GM23338 (cell line): ENCODE results near the gene AP1S3. TPM values are rescaled to one million over a fixed set of nuclear protein-coding genes. Genes with fewer than 3 reads are reported as not detected.
A peak's percentile ranks its signal among the peaks of the same experiment; 100 is the strongest.

Source experiments
- ATAC-seq: fragments of 200-7000 bp; cut with Tn5 transposase; 3 replicates; pipeline ENCODE4 v1.9.1; 2020
- DNase-seq: peaks from one replicate; pipeline ENCODE4 v3.0.0-alpha.2; 2015; ENCODE audit warnings: low spot score
- H2AFZ ChIP-seq: fragments of 200-600 bp; sonication (generic); 2 replicates; pipeline ENCODE4 v1.8.0; 2016; ENCODE audit warnings: antibody characterized with exemption, mild to moderate bottlenecking, moderate library complexity
- H3F3A ChIP-seq: fragments of 200-600 bp; sonication (generic); replicated peaks from 2 replicates; pipeline ENCODE4 v1.8.0; 2017; ENCODE audit warnings: antibody characterized with exemption, mixed run types, low read depth
- H3K27ac ChIP-seq: fragments of 200-600 bp; sonication (generic); 2 replicates; pipeline ENCODE4 v1.6.1; 2016; ENCODE audit warnings: low read depth
- H3K27me3 ChIP-seq: fragments of 200-600 bp; sonication (generic); 2 replicates; pipeline ENCODE4 v1.8.0; 2016; ENCODE audit warnings: mild to moderate bottlenecking, mixed run types, moderate library complexity; ENCODE audit not compliant: insufficient read depth
- H3K36me3 ChIP-seq: fragments of 200-600 bp; sonication (generic); 2 replicates; pipeline ENCODE4 v1.8.0; 2016; ENCODE audit warnings: mild to moderate bottlenecking; ENCODE audit not compliant: insufficient read depth
- H3K4me1 ChIP-seq: fragments of 200-600 bp; sonication (generic); 2 replicates; pipeline ENCODE4 v1.8.0; 2016; ENCODE audit warnings: mild to moderate bottlenecking, moderate library complexity; ENCODE audit not compliant: insufficient read depth
- H3K4me2 ChIP-seq: fragments of 200-600 bp; sonication (generic); 2 replicates; pipeline ENCODE4 v1.7.1; 2017; ENCODE audit warnings: mixed run types
- H3K4me3 ChIP-seq: fragments of 200-600 bp; sonication (generic); 2 replicates; pipeline ENCODE4 v1.6.1; 2016; ENCODE audit warnings: mixed run types
- H3K79me2 ChIP-seq: fragments of 200-600 bp; sonication (generic); replicated peaks from 2 replicates; pipeline ENCODE4 v1.8.0; 2017; ENCODE audit warnings: mild to moderate bottlenecking; ENCODE audit not compliant: insufficient read depth
- H3K9me2 ChIP-seq: fragments of 200-600 bp; sonication (generic); 2 replicates; pipeline ENCODE4 v1.8.0; 2017; ENCODE audit not compliant: insufficient read depth
- H4K20me1 ChIP-seq: fragments of 200-600 bp; sonication (generic); replicated peaks from 2 replicates; pipeline ENCODE4 v1.8.0; 2017; ENCODE audit warnings: mild to moderate bottlenecking; ENCODE audit not compliant: insufficient read depth
- H3K27ac Mint-ChIP-seq: 2 replicates; pipeline ENCODE4 v1.8.0; 2020; ENCODE audit warnings: inconsistent platforms, mild to moderate bottlenecking, moderate library complexity, mixed read lengths
- H3K27me3 Mint-ChIP-seq: 3 replicates; pipeline ENCODE4 v1.8.0; 2022; ENCODE audit warnings: low read depth, mild to moderate bottlenecking, moderate library complexity, mixed read lengths, inconsistent platforms; ENCODE audit not compliant: insufficient read depth, poor library complexity
- H3K36me3 Mint-ChIP-seq: 3 replicates; pipeline ENCODE4 v1.8.0; 2021; ENCODE audit warnings: low read depth, mild to moderate bottlenecking, inconsistent platforms, moderate library complexity, mixed read lengths
- H3K4me1 Mint-ChIP-seq: 3 replicates; pipeline ENCODE4 v1.8.0; 2020; ENCODE audit warnings: mild to moderate bottlenecking, inconsistent platforms, mixed read lengths
- H3K4me3 Mint-ChIP-seq: 3 replicates; pipeline ENCODE4 v1.8.0; 2021; ENCODE audit warnings: moderate library complexity, mild to moderate bottlenecking, inconsistent platforms, mixed read lengths
- H3K9me3 Mint-ChIP-seq: 3 replicates; pipeline ENCODE4 v1.8.0; 2020; ENCODE audit warnings: moderate library complexity, mild to moderate bottlenecking, inconsistent platforms, mixed read lengths
- CREB1 ChIP-seq: fragments of 250-450 bp; sonication (Bioruptor Pico); IDR thresholded peaks from 2 replicates; pipeline ENCODE4 v1.5.0; 2020; ENCODE audit warnings: low read depth, mild to moderate bottlenecking, moderate library complexity
- EZH2 ChIP-seq: fragments of 200-600 bp; sonication (generic); IDR thresholded peaks from one replicate; pipeline ENCODE4 v1.8.0; 2017; ENCODE audit warnings: antibody characterized with exemption, mild to moderate bottlenecking, low read depth; ENCODE audit not compliant: unreplicated experiment
- EZH2phosphoT487 ChIP-seq: fragments of 200-600 bp; sonication (generic); IDR thresholded peaks from one replicate; pipeline ENCODE4 v1.8.1; 2018; ENCODE audit warnings: antibody characterized with exemption; ENCODE audit not compliant: unreplicated experiment
- JUNB ChIP-seq: IDR thresholded peaks from one replicate; pipeline ENCODE4 v1.6.1; 2016; ENCODE audit warnings: antibody characterized with exemption; ENCODE audit not compliant: unreplicated experiment
- NANOG ChIP-seq: IDR thresholded peaks from 2 replicates; pipeline ENCODE4 v1.6.1; 2016; ENCODE audit warnings: antibody characterized with exemption, borderline replicate concordance
- POLR2AphosphoS5 ChIP-seq: IDR thresholded peaks from 2 replicates; pipeline ENCODE4 v1.6.1; 2016; ENCODE audit warnings: antibody characterized with exemption, low read depth
- STAT1 ChIP-seq: IDR thresholded peaks from one replicate; pipeline ENCODE4 v1.6.1; 2016; ENCODE audit warnings: antibody characterized with exemption; ENCODE audit not compliant: unreplicated experiment
- ZNF114 ChIP-seq: fragments of 250-450 bp; sonication (Bioruptor Pico); IDR thresholded peaks from 2 replicates; pipeline ENCODE4 v1.5.0; 2020; ENCODE audit warnings: mild to moderate bottlenecking, moderate library complexity
- ZNF331 ChIP-seq: fragments of 250-450 bp; sonication (Bioruptor Pico); IDR thresholded peaks from 2 replicates; pipeline ENCODE4 v1.5.0; 2020; ENCODE audit warnings: low read depth, mild to moderate bottlenecking, moderate library complexity
- polyA plus RNA-seq: library from polyadenylated mRNA; unstranded; fragments of >200 nt; fragmentation: Nextera tagmentation; extraction: Ambion mirVana; gene quantifications from 2 replicates; pipeline ENCODE4 v1.2.1, GENCODE V29; 2016
- total RNA-seq: library from RNA; depleted of rRNA; stranded (reverse); fragments of >200 nt; shearing (Covaris generic); gene quantifications from 2 replicates; pipeline ENCODE4 v1.2.3, GENCODE V29; 2014
- TF ChIP-seq, protein P1 (sequence below), 2 experiments: fragments of 200-600 bp in 1 of 2; sonication (generic) in 1 of 2; conservative IDR thresholded peaks; 2 replicates each; pipeline versions ENCODE4 v1.5.1 to v1.6.1; 2016 to 2017; ENCODE audit warnings: antibody characterized with exemption in 2 of 2, low read depth in 2 of 2, mild to moderate bottlenecking in 2 of 2, moderate library complexity in 1 of 2
- TF ChIP-seq, protein P2 (sequence below): IDR thresholded peaks from 2 replicates; pipeline ENCODE4 v1.6.1; 2016; ENCODE audit warnings: antibody characterized with exemption
- TF ChIP-seq, protein P3 (sequence below): fragments of 250-450 bp; sonication (Bioruptor Pico); IDR thresholded peaks from 2 replicates; pipeline ENCODE4 v1.5.0; 2020; ENCODE audit warnings: mild to moderate bottlenecking, moderate library complexity
- TF ChIP-seq, protein P4 (sequence below): IDR thresholded peaks from one replicate; pipeline ENCODE4 v1.6.1; 2018; ENCODE audit warnings: antibody characterized with exemption; ENCODE audit not compliant: unreplicated experiment

AP1S3 gene
- total and polyA plus RNA-seq, 2 experiments from 2014 or later, result 8.8 to 25.5 TPM

DNA sequence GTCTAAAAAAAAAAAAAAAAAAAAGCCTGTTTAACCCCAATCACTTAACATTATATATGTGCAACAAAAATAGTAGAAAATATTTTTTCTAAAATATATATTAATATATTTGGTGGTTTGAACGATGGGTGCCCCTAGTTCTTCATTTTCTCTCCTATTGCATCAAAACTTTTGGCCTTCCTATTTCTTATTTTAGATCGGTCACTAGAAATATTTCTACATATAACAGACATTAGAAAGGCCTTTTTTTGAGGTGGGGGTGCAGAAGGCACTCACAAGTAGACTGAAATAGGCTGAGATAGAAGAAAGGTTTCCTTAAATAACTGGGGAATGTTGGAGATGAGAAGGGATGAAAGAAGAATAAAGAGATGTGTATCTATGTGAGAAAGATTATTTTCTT lies 49.3 kb upstream of the AP1S3 start:
- no peak overlapping the region for H3K4me2 ChIP-seq
- Mint-ChIP-seq H3K36me3 (peaks cover 62% of the 10 kb centered on the region), H3K27ac (peak overlapping the region; percentile 8; the same call in 1 of the 2 replicates)

More for the DNA sequence above, 49.3 kb upstream of the AP1S3 start:
- DNase-seq, result no peak
- no peaks in the 10 kb centered on the region for H3K27me3 ChIP-seq
- H3F3A ChIP-seq, result no peaks in the 10 kb centered on the region; the same call in 1 of the 2 replicates
- 0 out of 2 replicates have a peak overlapping the region, but pooled peaks have one; percentile 76 for H3K27ac ChIP-seq
- H3K9me3 Mint-ChIP-seq, result no peaks in the 10 kb centered on the region
- peaks cover 2% of the 10 kb centered on the region for H3K27me3 Mint-ChIP-seq
- no peak overlapping the region for H3K4me3 ChIP-seq
- H3K9me2 ChIP-seq, result no peaks in the 10 kb centered on the region
- H4K20me1 ChIP-seq, result no peaks in the 10 kb centered on the region; the same call in 1 of the 2 replicates
- no peak overlapping the region for H3K4me3 Mint-ChIP-seq
- no peaks in the 10 kb centered on the region for H3K4me1 ChIP-seq
- H3K36me3 ChIP-seq, result peaks cover 28% of the 10 kb centered on the region
- TF ChIP-seq, protein P1, sequence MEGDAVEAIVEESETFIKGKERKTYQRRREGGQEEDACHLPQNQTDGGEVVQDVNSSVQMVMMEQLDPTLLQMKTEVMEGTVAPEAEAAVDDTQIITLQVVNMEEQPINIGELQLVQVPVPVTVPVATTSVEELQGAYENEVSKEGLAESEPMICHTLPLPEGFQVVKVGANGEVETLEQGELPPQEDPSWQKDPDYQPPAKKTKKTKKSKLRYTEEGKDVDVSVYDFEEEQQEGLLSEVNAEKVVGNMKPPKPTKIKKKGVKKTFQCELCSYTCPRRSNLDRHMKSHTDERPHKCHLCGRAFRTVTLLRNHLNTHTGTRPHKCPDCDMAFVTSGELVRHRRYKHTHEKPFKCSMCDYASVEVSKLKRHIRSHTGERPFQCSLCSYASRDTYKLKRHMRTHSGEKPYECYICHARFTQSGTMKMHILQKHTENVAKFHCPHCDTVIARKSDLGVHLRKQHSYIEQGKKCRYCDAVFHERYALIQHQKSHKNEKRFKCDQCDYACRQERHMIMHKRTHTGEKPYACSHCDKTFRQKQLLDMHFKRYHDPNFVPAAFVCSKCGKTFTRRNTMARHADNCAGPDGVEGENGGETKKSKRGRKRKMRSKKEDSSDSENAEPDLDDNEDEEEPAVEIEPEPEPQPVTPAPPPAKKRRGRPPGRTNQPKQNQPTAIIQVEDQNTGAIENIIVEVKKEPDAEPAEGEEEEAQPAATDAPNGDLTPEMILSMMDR (conservative IDR thresholded peaks at IDR 0.05; ENCODE audit: low read depth in 2 of 2), result no peak
- TF ChIP-seq CREB1 (CRISPR knock-in tag) (no peak), JUNB (no peak), ZNF114 (CRISPR knock-in tag) (no peak), STAT1 (no peak), ZNF331 (CRISPR knock-in tag) (no peak), POLR2AphosphoS5 (no peak), EZH2phosphoT487 (no peak), NANOG (no peak), EZH2 (no peak)
- TF ChIP-seq, protein P2, sequence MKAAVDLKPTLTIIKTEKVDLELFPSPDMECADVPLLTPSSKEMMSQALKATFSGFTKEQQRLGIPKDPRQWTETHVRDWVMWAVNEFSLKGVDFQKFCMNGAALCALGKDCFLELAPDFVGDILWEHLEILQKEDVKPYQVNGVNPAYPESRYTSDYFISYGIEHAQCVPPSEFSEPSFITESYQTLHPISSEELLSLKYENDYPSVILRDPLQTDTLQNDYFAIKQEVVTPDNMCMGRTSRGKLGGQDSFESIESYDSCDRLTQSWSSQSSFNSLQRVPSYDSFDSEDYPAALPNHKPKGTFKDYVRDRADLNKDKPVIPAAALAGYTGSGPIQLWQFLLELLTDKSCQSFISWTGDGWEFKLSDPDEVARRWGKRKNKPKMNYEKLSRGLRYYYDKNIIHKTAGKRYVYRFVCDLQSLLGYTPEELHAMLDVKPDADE, result no peak
- TF ChIP-seq, protein P3, sequence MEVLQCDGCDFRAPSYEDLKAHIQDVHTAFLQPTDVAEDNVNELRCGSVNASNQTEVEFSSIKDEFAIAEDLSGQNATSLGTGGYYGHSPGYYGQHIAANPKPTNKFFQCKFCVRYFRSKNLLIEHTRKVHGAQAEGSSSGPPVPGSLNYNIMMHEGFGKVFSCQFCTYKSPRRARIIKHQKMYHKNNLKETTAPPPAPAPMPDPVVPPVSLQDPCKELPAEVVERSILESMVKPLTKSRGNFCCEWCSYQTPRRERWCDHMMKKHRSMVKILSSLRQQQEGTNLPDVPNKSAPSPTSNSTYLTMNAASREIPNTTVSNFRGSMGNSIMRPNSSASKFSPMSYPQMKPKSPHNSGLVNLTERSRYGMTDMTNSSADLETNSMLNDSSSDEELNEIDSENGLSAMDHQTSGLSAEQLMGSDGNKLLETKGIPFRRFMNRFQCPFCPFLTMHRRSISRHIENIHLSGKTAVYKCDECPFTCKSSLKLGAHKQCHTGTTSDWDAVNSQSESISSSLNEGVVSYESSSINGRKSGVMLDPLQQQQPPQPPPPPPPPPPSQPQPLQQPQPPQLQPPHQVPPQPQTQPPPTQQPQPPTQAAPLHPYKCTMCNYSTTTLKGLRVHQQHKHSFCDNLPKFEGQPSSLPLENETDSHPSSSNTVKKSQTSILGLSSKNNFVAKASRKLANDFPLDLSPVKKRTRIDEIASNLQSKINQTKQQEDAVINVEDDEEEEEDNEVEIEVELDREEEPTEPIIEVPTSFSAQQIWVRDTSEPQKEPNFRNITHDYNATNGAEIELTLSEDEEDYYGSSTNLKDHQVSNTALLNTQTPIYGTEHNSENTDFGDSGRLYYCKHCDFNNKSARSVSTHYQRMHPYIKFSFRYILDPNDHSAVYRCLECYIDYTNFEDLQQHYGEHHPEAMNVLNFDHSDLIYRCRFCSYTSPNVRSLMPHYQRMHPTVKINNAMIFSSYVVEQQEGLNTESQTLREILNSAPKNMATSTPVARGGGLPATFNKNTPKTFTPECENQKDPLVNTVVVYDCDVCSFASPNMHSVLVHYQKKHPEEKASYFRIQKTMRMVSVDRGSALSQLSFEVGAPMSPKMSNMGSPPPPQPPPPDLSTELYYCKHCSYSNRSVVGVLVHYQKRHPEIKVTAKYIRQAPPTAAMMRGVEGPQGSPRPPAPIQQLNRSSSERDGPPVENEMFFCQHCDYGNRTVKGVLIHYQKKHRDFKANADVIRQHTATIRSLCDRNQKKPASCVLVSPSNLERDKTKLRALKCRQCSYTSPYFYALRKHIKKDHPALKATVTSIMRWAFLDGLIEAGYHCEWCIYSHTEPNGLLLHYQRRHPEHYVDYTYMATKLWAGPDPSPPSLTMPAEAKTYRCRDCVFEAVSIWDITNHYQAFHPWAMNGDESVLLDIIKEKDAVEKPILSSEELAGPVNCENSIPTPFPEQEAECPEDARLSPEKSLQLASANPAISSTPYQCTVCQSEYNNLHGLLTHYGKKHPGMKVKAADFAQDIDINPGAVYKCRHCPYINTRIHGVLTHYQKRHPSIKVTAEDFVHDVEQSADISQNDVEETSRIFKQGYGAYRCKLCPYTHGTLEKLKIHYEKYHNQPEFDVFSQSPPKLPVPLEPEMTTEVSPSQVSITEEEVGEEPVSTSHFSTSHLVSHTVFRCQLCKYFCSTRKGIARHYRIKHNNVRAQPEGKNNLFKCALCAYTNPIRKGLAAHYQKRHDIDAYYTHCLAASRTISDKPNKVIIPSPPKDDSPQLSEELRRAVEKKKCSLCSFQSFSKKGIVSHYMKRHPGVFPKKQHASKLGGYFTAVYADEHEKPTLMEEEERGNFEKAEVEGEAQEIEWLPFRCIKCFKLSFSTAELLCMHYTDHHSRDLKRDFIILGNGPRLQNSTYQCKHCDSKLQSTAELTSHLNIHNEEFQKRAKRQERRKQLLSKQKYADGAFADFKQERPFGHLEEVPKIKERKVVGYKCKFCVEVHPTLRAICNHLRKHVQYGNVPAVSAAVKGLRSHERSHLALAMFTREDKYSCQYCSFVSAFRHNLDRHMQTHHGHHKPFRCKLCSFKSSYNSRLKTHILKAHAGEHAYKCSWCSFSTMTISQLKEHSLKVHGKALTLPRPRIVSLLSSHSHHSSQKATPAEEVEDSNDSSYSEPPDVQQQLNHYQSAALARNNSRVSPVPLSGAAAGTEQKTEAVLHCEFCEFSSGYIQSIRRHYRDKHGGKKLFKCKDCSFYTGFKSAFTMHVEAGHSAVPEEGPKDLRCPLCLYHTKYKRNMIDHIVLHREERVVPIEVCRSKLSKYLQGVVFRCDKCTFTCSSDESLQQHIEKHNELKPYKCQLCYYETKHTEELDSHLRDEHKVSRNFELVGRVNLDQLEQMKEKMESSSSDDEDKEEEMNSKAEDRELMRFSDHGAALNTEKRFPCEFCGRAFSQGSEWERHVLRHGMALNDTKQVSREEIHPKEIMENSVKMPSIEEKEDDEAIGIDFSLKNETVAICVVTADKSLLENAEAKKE (CRISPR knock-in tag), result no peak
- TF ChIP-seq, protein P4, sequence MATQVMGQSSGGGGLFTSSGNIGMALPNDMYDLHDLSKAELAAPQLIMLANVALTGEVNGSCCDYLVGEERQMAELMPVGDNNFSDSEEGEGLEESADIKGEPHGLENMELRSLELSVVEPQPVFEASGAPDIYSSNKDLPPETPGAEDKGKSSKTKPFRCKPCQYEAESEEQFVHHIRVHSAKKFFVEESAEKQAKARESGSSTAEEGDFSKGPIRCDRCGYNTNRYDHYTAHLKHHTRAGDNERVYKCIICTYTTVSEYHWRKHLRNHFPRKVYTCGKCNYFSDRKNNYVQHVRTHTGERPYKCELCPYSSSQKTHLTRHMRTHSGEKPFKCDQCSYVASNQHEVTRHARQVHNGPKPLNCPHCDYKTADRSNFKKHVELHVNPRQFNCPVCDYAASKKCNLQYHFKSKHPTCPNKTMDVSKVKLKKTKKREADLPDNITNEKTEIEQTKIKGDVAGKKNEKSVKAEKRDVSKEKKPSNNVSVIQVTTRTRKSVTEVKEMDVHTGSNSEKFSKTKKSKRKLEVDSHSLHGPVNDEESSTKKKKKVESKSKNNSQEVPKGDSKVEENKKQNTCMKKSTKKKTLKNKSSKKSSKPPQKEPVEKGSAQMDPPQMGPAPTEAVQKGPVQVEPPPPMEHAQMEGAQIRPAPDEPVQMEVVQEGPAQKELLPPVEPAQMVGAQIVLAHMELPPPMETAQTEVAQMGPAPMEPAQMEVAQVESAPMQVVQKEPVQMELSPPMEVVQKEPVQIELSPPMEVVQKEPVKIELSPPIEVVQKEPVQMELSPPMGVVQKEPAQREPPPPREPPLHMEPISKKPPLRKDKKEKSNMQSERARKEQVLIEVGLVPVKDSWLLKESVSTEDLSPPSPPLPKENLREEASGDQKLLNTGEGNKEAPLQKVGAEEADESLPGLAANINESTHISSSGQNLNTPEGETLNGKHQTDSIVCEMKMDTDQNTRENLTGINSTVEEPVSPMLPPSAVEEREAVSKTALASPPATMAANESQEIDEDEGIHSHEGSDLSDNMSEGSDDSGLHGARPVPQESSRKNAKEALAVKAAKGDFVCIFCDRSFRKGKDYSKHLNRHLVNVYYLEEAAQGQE, result no peak
- H3K4me1 Mint-ChIP-seq, result no peaks in the 10 kb centered on the region; the same call in 2 of the 3 replicates
- no peak overlapping the region for H2AFZ ChIP-seq
- ATAC-seq, result no peak
- H3K79me2 ChIP-seq, result no peaks in the 10 kb centered on the region
